AG04449 (cell line): ENCODE measurements around the gene NTNG2.

Experiments used
- CTCF ChIA-PET: fragments of 350-600 bp; formaldehyde crosslinking; extraction: SDS; loops from one replicate; lab custom pipeline; 2021; ENCODE audit warnings: antibody characterized with exemption; lab: Yijun Ruan, JAX
- POLR2A ChIA-PET: fragments of 400-600, 350-600 bp; formaldehyde crosslinking; extraction: SDS; loops from one replicate; lab custom pipeline; 2020; ENCODE audit warnings: antibody characterized with exemption, inconsistent platforms; lab: Yijun Ruan, JAX
- DNase-seq: peaks from one replicate; pipeline ENCODE4 v3.0.0-alpha.2; 2010; ENCODE audit warnings: low read depth, low spot score
- H3K4me3 ChIP-seq: 2 replicates; pipeline ENCODE4 v1.5.1; 2011; ENCODE audit warnings: low read depth, mild to moderate bottlenecking, control low read depth, low read length
- TF ChIP-seq, protein P1 (sequence below): IDR thresholded peaks from one replicate; pipeline ENCODE4 v1.5.1; 2011; ENCODE audit warnings: mild to moderate bottlenecking, moderate library complexity, low read length, control low read depth, inconsistent platforms; ENCODE audit not compliant: insufficient read depth; ENCODE audit errors: missing control alignments

Gene NTNG2

DNA sequence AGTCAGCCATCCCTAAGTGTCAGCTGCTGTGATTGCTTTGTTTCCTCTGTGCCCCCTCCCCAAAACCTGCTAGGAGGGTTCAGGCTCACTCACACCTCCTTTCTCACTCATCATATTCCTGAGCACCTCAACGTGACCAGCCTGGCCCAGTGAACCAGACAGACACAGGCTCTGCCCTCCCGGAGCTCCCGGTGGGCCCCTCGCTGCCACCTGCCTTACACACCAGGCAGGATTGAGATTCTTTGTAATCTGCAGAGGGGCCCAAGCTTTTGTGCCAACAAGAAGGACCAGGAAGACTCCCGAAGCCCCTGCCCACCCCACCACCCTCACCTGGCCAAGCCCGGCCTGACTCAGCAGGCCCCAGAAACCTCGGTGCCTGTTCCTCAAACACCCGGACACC, 87.8 kb downstream of the NTNG2 start:
- DNase-seq, result no peak
- CTCF ChIA-PET, result interaction anchor here (2.8 to 13.4 kb wide), 4 partner anchors 9 to 488 kb away, joined by 10 to 370 read pairs (median 80); no protein-coding TSS in a partner anchor
- POLR2A ChIA-PET, result no interaction called here
- TF ChIP-seq, protein P1, sequence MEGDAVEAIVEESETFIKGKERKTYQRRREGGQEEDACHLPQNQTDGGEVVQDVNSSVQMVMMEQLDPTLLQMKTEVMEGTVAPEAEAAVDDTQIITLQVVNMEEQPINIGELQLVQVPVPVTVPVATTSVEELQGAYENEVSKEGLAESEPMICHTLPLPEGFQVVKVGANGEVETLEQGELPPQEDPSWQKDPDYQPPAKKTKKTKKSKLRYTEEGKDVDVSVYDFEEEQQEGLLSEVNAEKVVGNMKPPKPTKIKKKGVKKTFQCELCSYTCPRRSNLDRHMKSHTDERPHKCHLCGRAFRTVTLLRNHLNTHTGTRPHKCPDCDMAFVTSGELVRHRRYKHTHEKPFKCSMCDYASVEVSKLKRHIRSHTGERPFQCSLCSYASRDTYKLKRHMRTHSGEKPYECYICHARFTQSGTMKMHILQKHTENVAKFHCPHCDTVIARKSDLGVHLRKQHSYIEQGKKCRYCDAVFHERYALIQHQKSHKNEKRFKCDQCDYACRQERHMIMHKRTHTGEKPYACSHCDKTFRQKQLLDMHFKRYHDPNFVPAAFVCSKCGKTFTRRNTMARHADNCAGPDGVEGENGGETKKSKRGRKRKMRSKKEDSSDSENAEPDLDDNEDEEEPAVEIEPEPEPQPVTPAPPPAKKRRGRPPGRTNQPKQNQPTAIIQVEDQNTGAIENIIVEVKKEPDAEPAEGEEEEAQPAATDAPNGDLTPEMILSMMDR, result no peak
- no peak overlapping the region for H3K4me3 ChIP-seq

DNA sequence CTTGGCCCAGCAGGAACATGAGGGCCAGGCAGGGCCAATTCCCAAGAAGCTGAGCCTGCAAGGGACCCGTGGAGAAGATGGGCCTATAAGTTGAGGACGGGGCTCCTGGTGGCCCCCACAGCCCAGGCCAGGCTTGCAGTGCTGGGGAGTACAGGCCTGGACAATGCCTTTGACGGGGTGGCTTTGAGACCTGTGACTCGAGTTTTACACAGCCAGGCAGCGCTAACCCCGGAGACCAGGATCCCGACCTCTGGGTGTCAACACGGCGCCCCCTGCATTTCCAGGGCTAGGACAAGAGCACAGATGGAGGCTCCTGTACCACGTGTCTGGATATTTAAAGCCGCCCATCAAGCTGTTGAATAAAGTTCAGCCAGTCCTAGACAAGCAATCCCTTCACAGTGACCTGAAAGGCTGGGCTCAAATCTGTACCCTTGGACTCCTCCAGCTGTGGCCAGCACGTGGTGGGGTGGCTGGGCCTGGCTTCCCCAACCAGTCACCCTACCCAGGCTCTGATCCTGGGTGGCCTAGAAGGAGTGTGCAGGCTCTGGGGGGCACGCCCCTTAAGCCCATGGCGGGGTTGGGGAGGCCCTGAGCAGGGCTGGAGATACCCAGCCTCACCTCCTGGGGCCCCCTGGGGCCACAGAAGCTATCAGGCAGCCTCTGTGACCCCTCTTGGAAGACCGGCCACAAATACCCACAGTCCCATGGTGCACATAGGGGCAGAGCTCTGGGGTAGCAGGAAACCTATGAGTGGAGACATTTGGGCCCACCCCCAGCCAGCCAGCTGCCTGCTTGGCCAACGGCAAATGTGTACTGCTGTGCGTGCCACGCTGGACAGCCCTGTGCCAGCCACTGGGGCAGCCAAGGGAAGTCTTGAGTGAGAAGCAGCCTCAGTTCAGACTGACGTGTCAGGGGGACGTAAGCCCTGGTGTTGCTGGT, 88.7 kb downstream of the NTNG2 start:
- no peak overlapping the region for H3K4me3 ChIP-seq
- ChIA-PET POLR2A (no interaction called here), CTCF (interaction anchor here (1.4 to 13.4 kb wide), 6 partner anchors 8 to 489 kb away, joined by 3 to 370 read pairs (median 21); no protein-coding TSS in a partner anchor)
- TF ChIP-seq, protein P1, result no peak
- DNase-seq, result no peak

DNA sequence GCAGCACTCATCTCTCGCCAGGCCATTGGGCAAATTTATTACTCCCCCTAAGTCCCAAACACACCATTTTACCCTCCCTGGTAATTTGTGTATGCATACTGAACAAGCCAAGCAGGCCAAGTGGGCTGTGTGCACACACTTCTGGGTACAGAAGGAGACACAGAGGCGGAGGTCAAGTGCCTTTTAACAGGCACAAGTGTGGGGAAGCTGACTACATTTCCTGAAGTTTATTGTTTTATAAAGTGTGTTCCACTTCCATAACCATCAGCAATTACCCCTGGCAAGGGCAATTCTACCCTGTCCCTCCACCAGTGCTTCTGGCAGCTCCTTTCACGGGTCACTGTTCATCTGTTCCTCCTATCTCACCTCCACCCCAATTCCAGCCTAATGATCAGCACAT, 99.0 kb downstream of the NTNG2 start:
- TF ChIP-seq, protein P1, result no peak
- DNase-seq, result no peak
- ChIA-PET POLR2A (no interaction called here), CTCF (interaction anchor here (0.7 to 14.8 kb wide), 8 partner anchors 8 to 502 kb away, joined by 3 to 331 read pairs (median 12); no protein-coding TSS in a partner anchor)
- no peak overlapping the region for H3K4me3 ChIP-seq

DNA sequence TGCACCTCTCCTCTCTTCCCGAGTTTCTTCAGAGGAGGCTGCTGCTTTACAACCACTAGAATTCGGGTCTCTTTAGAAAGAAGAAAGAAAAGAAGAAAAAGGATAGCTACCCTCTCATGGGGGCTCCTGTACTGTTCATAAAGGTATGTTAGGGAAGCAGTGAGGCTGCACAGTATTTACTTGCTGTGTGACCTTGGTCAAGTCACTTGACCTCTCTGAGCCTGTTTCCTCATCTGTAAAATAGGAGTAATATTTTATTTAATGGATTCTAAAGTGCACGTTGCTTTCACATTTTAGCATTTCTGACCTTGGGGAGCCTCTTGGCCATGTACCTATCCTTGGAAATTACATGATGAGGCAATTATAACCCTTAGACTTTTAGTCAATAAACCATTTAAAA, 104.2 kb downstream of the NTNG2 start:
- CTCF ChIA-PET, result interaction anchor here (9.9 to 14.8 kb wide), 2 partner anchors 14 to 507 kb away, joined by 126 to 331 read pairs; no protein-coding TSS in a partner anchor
- POLR2A ChIA-PET, result no interaction called here
- no peak overlapping the region for H3K4me3 ChIP-seq
- TF ChIP-seq, protein P1, result no peak
- no peak for DNase-seq

DNA sequence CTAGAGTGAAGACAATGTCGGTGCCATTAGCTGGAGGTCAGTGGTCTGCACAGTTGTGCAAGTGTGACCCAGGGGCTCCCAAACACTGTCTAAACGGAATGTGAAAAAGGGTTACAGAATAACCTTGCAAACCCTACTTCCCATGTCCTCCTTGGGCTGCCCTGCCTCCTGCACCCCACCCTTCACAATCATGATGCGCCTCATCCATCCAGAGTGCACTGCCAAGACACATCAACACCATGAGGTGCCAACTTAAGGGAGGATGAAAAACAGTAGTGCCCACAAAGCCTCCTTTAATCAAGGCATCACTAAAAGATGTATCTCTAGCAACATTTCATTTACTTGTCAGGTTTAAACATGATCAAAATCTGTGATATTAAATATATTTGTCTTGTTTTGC, 105.8 kb downstream of the NTNG2 start:
- TF ChIP-seq, protein P1, result no peak
- ChIA-PET POLR2A (no interaction called here), CTCF (interaction anchor here (0.9 to 14.8 kb wide), 6 partner anchors 8 to 508 kb away, joined by 3 to 331 read pairs (median 36); no protein-coding TSS in a partner anchor)
- H3K4me3 ChIP-seq, result no peak overlapping the region
- DNase-seq, result no peak
